GM12865 (cell line): Measurements from ENCODE around the gene GRK1.

ENCODE experiments used
- DNase-seq: peaks from one replicate; pipeline ENCODE4 v3.0.0; 2010; ENCODE audit warnings: low read depth
- H3K4me3 ChIP-seq: 2 replicates; pipeline ENCODE4 v1.5.1; 2011; ENCODE audit warnings: mild to moderate bottlenecking, low read depth, low read length, control low read depth
- CTCF ChIP-seq: IDR thresholded peaks from 2 replicates; pipeline ENCODE4 v1.5.1; 2011; ENCODE audit warnings: low read length, control low read depth, low read depth, inconsistent platforms; ENCODE audit not compliant: insufficient read depth; ENCODE audit errors: missing control alignments

GRK1 gene

GRCh38 chr13:113783966-113784644, 117.1 kb downstream of the GRK1 start:
- no peak for DNase-seq
- TF ChIP-seq CTCF = no peak
- no peak overlapping the region for H3K4me3 ChIP-seq

GRCh38 chr13:113784645-113785024, 117.6 kb downstream of the GRK1 start:
- H3K4me3 ChIP-seq = no peak overlapping the region
- TF ChIP-seq CTCF = no peak
- DNase-seq = no peak

- no peak for TF ChIP-seq CTCF
- H3K4me3 ChIP-seq = no peak overlapping the region
- peak; percentile 40 for DNase-seq
These were observed 118.3 kb downstream of the GRK1 start for GRCh38 chr13:113785051-113786010.

- no peak for DNase-seq
- H3K4me3 ChIP-seq = no peak overlapping the region
- TF ChIP-seq CTCF = no peak
These were observed 119.3 kb downstream of the GRK1 start for GRCh38 chr13:113786262-113786841.
